ENCODE measurements around the gene ANGEL2. TPM values are rescaled to one million over a fixed set of nuclear protein-coding genes. Genes with fewer than 3 reads are reported as not detected.
"Not testable (repeated sequence)": the region's sequence is repeated elsewhere in the genome, so short reads cannot be mapped to it uniquely, and the experiment has no call there.

The ANGEL2 gene
- 28.5 and 38.5 TPM in 2 replicates for total RNA-seq (2014; rRNA removed; shearing (Covaris generic); ENCODE audit: low replicate concordance)

GRCh38 chr1:213015099-213016050, at the start of gene ANGEL2:
Gene ANGEL2 (minus strand): TSS chr1:213015867. CDS start chr1:213015671, 196 bp downstream.
- in situ Hi-C loops (cut with HindIII; ENCODE audit: low pct_unique_long_range_greater_than_20kb, low sequenced_read_pairs): no loop called here
- peak; percentile 94 for DNase-seq (ENCODE audit: low read depth)

- in situ Hi-C loops (cut with HindIII; ENCODE audit: low pct_unique_long_range_greater_than_20kb, low sequenced_read_pairs): no loop called here
- DNase-seq (ENCODE audit: low read depth): no peak
These were observed 45.6 kb upstream of the ANGEL2 start for GRCh38 chr1:213061263-213061662.

- in situ Hi-C loops (cut with HindIII; ENCODE audit: low pct_unique_long_range_greater_than_20kb, low sequenced_read_pairs): no loop called here
These were observed 45.2 kb upstream of the ANGEL2 start for GRCh38 chr1:213060836-213061235.

GRCh38 chr1:213057264-213058059, 41.8 kb upstream of the ANGEL2 start:
- in situ Hi-C loops (cut with HindIII; ENCODE audit: low pct_unique_long_range_greater_than_20kb, low sequenced_read_pairs): no loop called here
- no peak for DNase-seq (ENCODE audit: low read depth)

More at GRCh38 chr1:213060836-213061235, 45.2 kb upstream of the ANGEL2 start:
- no peak for DNase-seq (ENCODE audit: low read depth)

GRCh38 chr1:213055767-213056166, 40.1 kb upstream of the ANGEL2 start:
- no peak for DNase-seq (ENCODE audit: low read depth)
- in situ Hi-C loops (cut with HindIII; ENCODE audit: low pct_unique_long_range_greater_than_20kb, low sequenced_read_pairs): no loop called here

GRCh38 chr1:213054733-213055591, 39.3 kb upstream of the ANGEL2 start:
- DNase-seq (ENCODE audit: low read depth): no peak
- in situ Hi-C loops (cut with HindIII; ENCODE audit: low pct_unique_long_range_greater_than_20kb, low sequenced_read_pairs): no loop called here

- in situ Hi-C loops (cut with HindIII; ENCODE audit: low pct_unique_long_range_greater_than_20kb, low sequenced_read_pairs): no loop called here
- DNase-seq (ENCODE audit: low read depth): no peak
These were observed 38.5 kb upstream of the ANGEL2 start for GRCh38 chr1:213054142-213054541.

- in situ Hi-C loops (cut with HindIII; ENCODE audit: low pct_unique_long_range_greater_than_20kb, low sequenced_read_pairs): no loop called here
- DNase-seq (ENCODE audit: low read depth): no peak
These were observed 37.8 kb upstream of the ANGEL2 start for GRCh38 chr1:213053455-213053854.

GRCh38 chr1:213051881-213052202, 36.2 kb upstream of the ANGEL2 start:
- in situ Hi-C loops (cut with HindIII; ENCODE audit: low pct_unique_long_range_greater_than_20kb, low sequenced_read_pairs): no loop called here
- no peak for DNase-seq (ENCODE audit: low read depth)

- in situ Hi-C loops (cut with HindIII; ENCODE audit: low pct_unique_long_range_greater_than_20kb, low sequenced_read_pairs): no loop called here
These were observed 35.6 kb upstream of the ANGEL2 start, which contains the start of gene RPS6KC1 for GRCh38 chr1:213051127-213051880. Gene RPS6KC1 (plus strand): TSS chr1:213051241. CDS start chr1:213051405, 164 bp downstream.

GRCh38 chr1:213050745-213051126, 35.1 kb upstream of the ANGEL2 start:
- in situ Hi-C loops (cut with HindIII; ENCODE audit: low pct_unique_long_range_greater_than_20kb, low sequenced_read_pairs): no loop called here
- no peak for DNase-seq (ENCODE audit: low read depth)

More at GRCh38 chr1:213051127-213051880, 35.6 kb upstream of the ANGEL2 start, which contains the start of gene RPS6KC1:
- DNase-seq (ENCODE audit: low read depth): peak; percentile 83

- in situ Hi-C loops (cut with HindIII; ENCODE audit: low pct_unique_long_range_greater_than_20kb, low sequenced_read_pairs): no loop called here
- DNase-seq (ENCODE audit: low read depth): no peak
These were observed 33.6 kb upstream of the ANGEL2 start for GRCh38 chr1:213049232-213049631.

- in situ Hi-C loops (cut with HindIII; ENCODE audit: low pct_unique_long_range_greater_than_20kb, low sequenced_read_pairs); DNase-seq (ENCODE audit: low read depth): not testable (repeated sequence)
These were observed 29.9 kb upstream of the ANGEL2 start for GRCh38 chr1:213045321-213046226.

- DNase-seq (ENCODE audit: low read depth): no peak
- in situ Hi-C loops (cut with HindIII; ENCODE audit: low pct_unique_long_range_greater_than_20kb, low sequenced_read_pairs): no loop called here
These were observed 25.8 kb upstream of the ANGEL2 start for GRCh38 chr1:213041443-213041842.

GRCh38 chr1:213035573-213035972, 19.9 kb upstream of the ANGEL2 start:
- no peak for DNase-seq (ENCODE audit: low read depth)
- in situ Hi-C loops (cut with HindIII; ENCODE audit: low pct_unique_long_range_greater_than_20kb, low sequenced_read_pairs): no loop called here

GRCh38 chr1:213034713-213035112, 19.0 kb upstream of the ANGEL2 start:
- DNase-seq (ENCODE audit: low read depth): no peak
- in situ Hi-C loops (cut with HindIII; ENCODE audit: low pct_unique_long_range_greater_than_20kb, low sequenced_read_pairs): no loop called here

Data from Caki2 (cell line).